ENCODE measurements around the gene RNF115. TPM values are rescaled to one million over a fixed set of nuclear protein-coding genes. Genes with fewer than 3 reads are reported as not detected.

The RNF115 gene
- polyA plus RNA-seq, 1 experiment = 32.9 TPM

GRCh38 chr1:145710291-145711027 lies 113.4 kb downstream of the RNF115 start:
- no peak for DNase-seq (ENCODE audit: low read depth, low spot score)
- Histone ChIP-seq H3K27me3 (ENCODE audit: control insufficient read depth, insufficient read depth, low read length) (no peaks in the 10 kb centered on the region), H3K4me3 (ENCODE audit: low read depth, low read length) (no peak overlapping the region), H3K27ac (ENCODE audit: low read depth, low read length) (no peak overlapping the region), H3K9me3 (ENCODE audit: control insufficient read depth, insufficient read depth, low read length) (no peaks in the 10 kb centered on the region)
- POLR2A ChIA-PET = no interaction called here
- CTCF ChIA-PET = interaction anchor here (4.6 kb wide), 1 partner anchor 10 kb away, joined by 35 read pairs; the partner anchor contains the start of gene CD160
- no peak for TF ChIP-seq CTCF (IDR thresholded peaks at IDR 0.05; ENCODE audit: low read depth, low read length)

- no peak for TF ChIP-seq CTCF (IDR thresholded peaks at IDR 0.05; ENCODE audit: low read depth, low read length)
- ChIA-PET POLR2A (no interaction called here), CTCF (interaction anchor here (1.6 to 4.6 kb wide), 2 partner anchors 12 to 269 kb away, joined by 3 to 35 read pairs; partner anchors contain the start of gene CD160)
- Histone ChIP-seq H3K27me3 (ENCODE audit: control insufficient read depth, insufficient read depth, low read length) (no peaks in the 10 kb centered on the region), H3K27ac (ENCODE audit: low read depth, low read length) (peak overlapping the region; percentile 31), H3K4me3 (ENCODE audit: low read depth, low read length) (no peak overlapping the region), H3K9me3 (ENCODE audit: control insufficient read depth, insufficient read depth, low read length) (no peaks in the 10 kb centered on the region)
- DNase-seq (ENCODE audit: low read depth, low spot score) = peak; percentile 33
These were observed 115.8 kb downstream of the RNF115 start for GRCh38 chr1:145708063-145708462.

- DNase-seq (ENCODE audit: low read depth, low spot score) = no peak
- TF ChIP-seq CTCF (IDR thresholded peaks at IDR 0.05; ENCODE audit: low read depth, low read length) = no peak
- Histone ChIP-seq H3K27me3 (ENCODE audit: control insufficient read depth, insufficient read depth, low read length) (no peaks in the 10 kb centered on the region), H3K4me3 (ENCODE audit: low read depth, low read length) (no peak within 1 kb of the TSS), H3K27ac (ENCODE audit: low read depth, low read length) (peak within 1 kb of the TSS; percentile 31), H3K9me3 (ENCODE audit: control insufficient read depth, insufficient read depth, low read length) (no peaks in the 10 kb centered on the region)
- ChIA-PET CTCF (interaction anchor here (4.6 kb wide), 1 partner anchor 13 kb away, joined by 35 read pairs; the partner anchor contains the start of gene CD160), POLR2A (no interaction called here)
These were observed 116.6 kb downstream of the RNF115 start, which contains the start of gene PDZK1 for GRCh38 chr1:145707183-145707867. TSS of gene PDZK1 (minus strand) at chr1:145707368. CDS start at chr1:145688021, 19,347 bp downstream.

GRCh38 chr1:145706086-145706664 lies 117.7 kb downstream of the RNF115 start:
- no peak overlapping the region for H3K4me3 ChIP-seq (ENCODE audit: low read depth, low read length)
- no peaks in the 10 kb centered on the region for H3K27me3 ChIP-seq (ENCODE audit: control insufficient read depth, insufficient read depth, low read length)
- TF ChIP-seq CTCF (IDR thresholded peaks at IDR 0.05; ENCODE audit: low read depth, low read length) = no peak
- no peaks in the 10 kb centered on the region for H3K9me3 ChIP-seq (ENCODE audit: control insufficient read depth, insufficient read depth, low read length)
- no peak overlapping the region for H3K27ac ChIP-seq (ENCODE audit: low read depth, low read length)
- ChIA-PET CTCF (interaction anchor here (4.6 kb wide), 1 partner anchor 14 kb away, joined by 35 read pairs; the partner anchor contains the start of gene CD160), POLR2A (no interaction called here)
- no peak for DNase-seq (ENCODE audit: low read depth, low spot score)
